Mesendoderm (in vitro differentiated cells): Measurements from ENCODE around the gene ERICH6B.

Experiments used
- DNase-seq: peaks from one replicate; pipeline ENCODE4 v3.0.0; 2013
- H2AK5ac ChIP-seq: 2 replicates; pipeline ENCODE4 v1.6.1; 2013; ENCODE audit warnings: low read length, inconsistent platforms
- H2BK120ac ChIP-seq: 2 replicates; pipeline ENCODE4 v1.6.1; 2013; ENCODE audit warnings: low read depth, mild to moderate bottlenecking, low read length, moderate library complexity, mixed read lengths
- H2BK15ac ChIP-seq: replicated peaks from 2 replicates; pipeline ENCODE4 v1.6.1; 2013; ENCODE audit warnings: low read depth, mild to moderate bottlenecking, moderate library complexity
- H2BK5ac ChIP-seq: 2 replicates; pipeline ENCODE4 v1.6.1; 2013; ENCODE audit warnings: low read length, inconsistent platforms
- H3K18ac ChIP-seq: 2 replicates; pipeline ENCODE4 v1.6.1; 2013; ENCODE audit warnings: mild to moderate bottlenecking, low read length, mixed read lengths
- H3K23ac ChIP-seq: one replicate; pipeline ENCODE4 v1.6.1; 2013; ENCODE audit warnings: low read length
- H3K27ac ChIP-seq: 2 replicates; pipeline ENCODE4 v1.5.1; 2013; ENCODE audit warnings: low read depth, mild to moderate bottlenecking, inconsistent platforms, low read length, moderate library complexity
- H3K27me3 ChIP-seq: 2 replicates; pipeline ENCODE4 v1.6.1; 2013; ENCODE audit warnings: low read length, control low read depth, mild to moderate bottlenecking, inconsistent platforms; ENCODE audit not compliant: insufficient read depth, poor library complexity
- H3K36me3 ChIP-seq: 2 replicates; pipeline ENCODE4 v1.6.1; 2013; ENCODE audit warnings: low read length, inconsistent platforms; ENCODE audit not compliant: control insufficient read depth, insufficient read depth
- H3K4ac ChIP-seq: one replicate; pipeline ENCODE4 v1.6.1; 2013; ENCODE audit warnings: low read depth, mild to moderate bottlenecking, low read length, moderate library complexity
- H3K4me1 ChIP-seq: 2 replicates; pipeline ENCODE4 v1.6.1; 2013; ENCODE audit warnings: low read depth, low read length, inconsistent platforms; ENCODE audit not compliant: control insufficient read depth
- H3K4me2 ChIP-seq: 2 replicates; pipeline ENCODE4 v1.6.1; 2013; ENCODE audit warnings: low read length
- H3K4me3 ChIP-seq: 2 replicates; pipeline ENCODE4 v1.5.1; 2013; ENCODE audit warnings: mild to moderate bottlenecking, low read length
- H3K56ac ChIP-seq: one replicate; pipeline ENCODE4 v1.6.1; 2013; ENCODE audit warnings: low read length
- H3K79me1 ChIP-seq: 2 replicates; pipeline ENCODE4 v1.6.1; 2013; ENCODE audit warnings: low read length, inconsistent platforms
- H3K79me2 ChIP-seq: 2 replicates; pipeline ENCODE4 v1.6.1; 2013; ENCODE audit warnings: mild to moderate bottlenecking, low read length; ENCODE audit not compliant: control insufficient read depth, insufficient read depth
- H3K9ac ChIP-seq: 2 replicates; pipeline ENCODE4 v1.6.1; 2013; ENCODE audit warnings: low read length, inconsistent platforms
- H4K5ac ChIP-seq: one replicate; pipeline ENCODE4 v1.6.1; 2013; ENCODE audit warnings: low read length
- H4K8ac ChIP-seq: one replicate; pipeline ENCODE4 v1.6.1; 2013; ENCODE audit warnings: low read depth, mild to moderate bottlenecking, control low read depth, low read length, moderate library complexity
- WGBS: extraction: QIAGEN DNeasy Blood & Tissue Kit; methylation state at CpG from one replicate; pipeline ENCODE4 v1.1.7; 2013; ENCODE audit warnings: low lambda C conversion rate, missing lambda C conversion rate; ENCODE audit not compliant: insufficient coverage; ENCODE audit errors: extremely low coverage; 5-methylcytosine and 5-hydroxymethylcytosine counted together

Gene ERICH6B

DNA sequence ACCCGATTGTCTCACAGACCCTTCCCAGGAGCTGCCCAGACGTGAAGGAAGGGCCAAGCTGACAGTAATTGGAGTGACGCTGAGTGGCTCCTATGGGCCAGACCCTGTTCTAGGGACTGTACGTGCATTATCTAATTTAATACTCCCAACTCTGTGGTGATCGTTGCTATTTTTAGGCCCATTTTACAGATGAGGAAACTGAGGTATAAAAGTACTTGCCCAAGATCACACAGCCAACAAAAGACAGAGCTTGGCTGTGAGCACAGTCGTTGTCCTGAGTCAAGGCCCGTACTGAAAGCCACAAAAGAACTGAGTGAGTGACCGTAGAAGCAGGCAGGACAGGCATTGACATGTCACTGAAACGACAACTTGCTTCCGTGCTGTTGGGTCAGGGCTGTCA is 74.7 kb downstream of the ERICH6B start:
- Histone ChIP-seq H3K27me3 (no peaks in the 10 kb centered on the region), H3K36me3 (no peaks in the 10 kb centered on the region), H3K79me1 (no peaks in the 10 kb centered on the region), H3K56ac (no peak overlapping the region), H3K27ac (no peak overlapping the region), H4K8ac (no peak overlapping the region), H2BK15ac (no peak overlapping the region), H3K4me2 (no peak overlapping the region), H2BK5ac (no peak overlapping the region), H3K4me1 (no peaks in the 10 kb centered on the region), H3K4ac (no peak overlapping the region), H3K18ac (no peak overlapping the region), H3K9ac (no peak overlapping the region), H3K23ac (no peak overlapping the region), H4K5ac (no peak overlapping the region), H2BK120ac (no peak overlapping the region), H3K79me2 (no peaks in the 10 kb centered on the region), H3K4me3 (no peak overlapping the region), H2AK5ac (no peak overlapping the region)
- no CpG with 5 or more reads among the region's 10 CpGs for WGBS
- DNase-seq, result no peak

- H3K18ac ChIP-seq, result no peak overlapping the region
- H4K5ac ChIP-seq, result no peak overlapping the region
- no peaks in the 10 kb centered on the region for H3K27me3 ChIP-seq
- no peaks in the 10 kb centered on the region for H3K79me2 ChIP-seq
- no peak overlapping the region for H3K9ac ChIP-seq
- H2BK15ac ChIP-seq, result no peak overlapping the region
- no peak overlapping the region for H3K27ac ChIP-seq
- no peak overlapping the region for H2BK5ac ChIP-seq
- H3K4ac ChIP-seq, result no peak overlapping the region
- no peak overlapping the region for H3K4me3 ChIP-seq
- no peaks in the 10 kb centered on the region for H3K4me1 ChIP-seq
- H2AK5ac ChIP-seq, result no peak overlapping the region
- no peak overlapping the region for H4K8ac ChIP-seq
- peaks cover 3% of the 10 kb centered on the region for H3K36me3 ChIP-seq
- no peaks in the 10 kb centered on the region for H3K79me1 ChIP-seq
- no peak overlapping the region for H2BK120ac ChIP-seq
- no peak for DNase-seq
- no CpG with 5 or more reads among the region's 6 CpGs for WGBS
- no peak overlapping the region for H3K23ac ChIP-seq
- peak overlapping the region; percentile 17 for H3K56ac ChIP-seq
- no peak overlapping the region for H3K4me2 ChIP-seq
Observed at GRCh38 chr13:45540195-45540594, 75.3 kb downstream of the ERICH6B start.

DNA sequence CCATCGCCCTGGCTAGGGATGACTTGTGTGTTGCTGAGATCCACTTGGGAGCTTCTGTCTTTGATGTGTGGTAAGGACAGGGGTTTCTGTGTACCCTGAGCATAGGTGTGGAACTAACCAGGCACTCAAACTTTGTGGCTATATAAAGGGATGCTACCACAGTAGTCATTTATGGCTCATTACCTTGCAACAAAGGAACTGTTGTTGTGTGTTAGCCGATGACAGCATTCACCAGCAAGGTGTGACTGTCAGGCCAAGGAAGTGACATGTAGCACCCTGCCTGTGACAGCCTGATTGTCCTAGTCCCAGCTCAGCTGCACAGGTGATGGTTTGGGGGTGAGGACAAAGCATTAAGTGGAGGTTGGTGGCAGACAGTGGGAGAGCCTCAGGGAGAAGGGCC is 77.2 kb downstream of the ERICH6B start:
- Histone ChIP-seq H3K4ac (no peak overlapping the region), H2AK5ac (no peak overlapping the region), H2BK15ac (no peak overlapping the region), H3K4me2 (no peak overlapping the region), H2BK5ac (no peak overlapping the region), H3K23ac (no peak overlapping the region), H2BK120ac (no peak overlapping the region), H3K79me2 (no peaks in the 10 kb centered on the region), H4K5ac (no peak overlapping the region), H3K27ac (no peak overlapping the region), H3K4me3 (no peak overlapping the region), H3K18ac (no peak overlapping the region), H3K9ac (no peak overlapping the region), H3K27me3 (no peaks in the 10 kb centered on the region), H3K4me1 (no peaks in the 10 kb centered on the region), H4K8ac (no peak overlapping the region), H3K56ac (no peak overlapping the region), H3K36me3 (peaks cover 7% of the 10 kb centered on the region), H3K79me1 (no peaks in the 10 kb centered on the region)
- WGBS, result no CpG with 5 or more reads among the region's 2 CpGs
- no peak for DNase-seq

DNA sequence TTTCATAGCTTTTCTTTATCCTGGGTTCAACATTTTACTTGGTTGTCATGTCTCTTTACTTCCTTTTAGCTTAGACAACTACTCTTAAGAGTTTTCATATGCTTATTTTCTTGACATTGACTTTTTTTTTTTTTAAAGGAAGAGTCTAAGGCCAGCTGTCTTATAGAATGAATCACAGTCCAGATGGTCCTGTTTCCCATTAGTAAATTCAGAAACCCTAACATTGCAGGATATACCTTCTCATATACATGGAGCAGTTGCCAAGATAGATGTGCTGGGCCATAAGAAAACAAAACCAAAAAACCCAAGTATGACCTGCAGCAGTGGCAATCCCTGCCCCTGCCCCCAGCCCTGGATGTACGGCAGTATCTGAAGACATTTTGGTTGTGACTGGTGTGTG is 78.0 kb downstream of the ERICH6B start:
- DNase-seq, result no peak
- Histone ChIP-seq H2AK5ac (no peak overlapping the region), H3K79me2 (no peaks in the 10 kb centered on the region), H3K23ac (no peak overlapping the region), H3K27me3 (no peaks in the 10 kb centered on the region), H2BK120ac (no peak overlapping the region), H3K4ac (no peak overlapping the region), H2BK15ac (no peak overlapping the region), H2BK5ac (no peak overlapping the region), H4K5ac (no peak overlapping the region), H3K27ac (no peak overlapping the region), H3K56ac (no peak overlapping the region), H3K4me2 (no peak overlapping the region), H3K36me3 (peaks cover 7% of the 10 kb centered on the region), H3K4me3 (no peak overlapping the region), H3K4me1 (no peaks in the 10 kb centered on the region), H3K79me1 (no peaks in the 10 kb centered on the region), H4K8ac (no peak overlapping the region), H3K18ac (no peak overlapping the region), H3K9ac (no peak overlapping the region)
- no CpG with 5 or more reads among the region's 1 CpG for WGBS

- Histone ChIP-seq H3K18ac (no peak overlapping the region), H3K36me3 (peaks cover 7% of the 10 kb centered on the region), H3K4ac (no peak overlapping the region), H3K23ac (no peak overlapping the region), H2AK5ac (no peak overlapping the region), H3K4me2 (no peak overlapping the region), H3K9ac (no peak overlapping the region), H3K79me2 (no peaks in the 10 kb centered on the region), H2BK120ac (no peak overlapping the region), H4K8ac (no peak overlapping the region), H3K79me1 (no peaks in the 10 kb centered on the region), H3K27me3 (no peaks in the 10 kb centered on the region), H4K5ac (no peak overlapping the region), H3K56ac (no peak overlapping the region), H2BK15ac (no peak overlapping the region), H2BK5ac (no peak overlapping the region), H3K4me1 (no peaks in the 10 kb centered on the region), H3K4me3 (no peak overlapping the region), H3K27ac (no peak overlapping the region)
- DNase-seq, result no peak
- no CpG with 5 or more reads among the region's 2 CpGs for WGBS
Observed at GRCh38 chr13:45536224-45536623, 79.3 kb downstream of the ERICH6B start.

GRCh38 chr13:45534604-45535003 is 80.9 kb downstream of the ERICH6B start:
- H2BK15ac ChIP-seq, result no peak overlapping the region
- no peak overlapping the region for H2BK120ac ChIP-seq
- H3K79me1 ChIP-seq, result no peaks in the 10 kb centered on the region
- no peaks in the 10 kb centered on the region for H3K79me2 ChIP-seq
- DNase-seq, result no peak
- WGBS, result no CpG with 5 or more reads among the region's 9 CpGs
- no peak overlapping the region for H3K18ac ChIP-seq
- H3K27me3 ChIP-seq, result no peaks in the 10 kb centered on the region
- no peak overlapping the region for H3K56ac ChIP-seq
- H3K27ac ChIP-seq, result no peak overlapping the region
- no peaks in the 10 kb centered on the region for H3K4me1 ChIP-seq
- H3K4ac ChIP-seq, result no peak overlapping the region
- no peak overlapping the region for H3K4me3 ChIP-seq
- no peak overlapping the region for H3K4me2 ChIP-seq
- H3K36me3 ChIP-seq, result peaks cover 7% of the 10 kb centered on the region
- no peak overlapping the region for H4K5ac ChIP-seq
- H3K9ac ChIP-seq, result no peak overlapping the region
- H3K23ac ChIP-seq, result no peak overlapping the region
- H4K8ac ChIP-seq, result no peak overlapping the region
- H2BK5ac ChIP-seq, result no peak overlapping the region
- no peak overlapping the region for H2AK5ac ChIP-seq
